ENCODE results near the gene GLTP. TPM values are rescaled to one million over a fixed set of nuclear protein-coding genes. Genes with fewer than 3 reads are reported as not detected.

Gene GLTP
- total and polyA plus RNA-seq, 3 experiments from 2014 or later: 39.3 to 67.4 (median 42.7) TPM

- H3K27ac Mint-ChIP-seq: no peak overlapping the region
- H3K4me3 Mint-ChIP-seq: no peak overlapping the region
- POLR2A ChIA-PET: no interaction called here
- Histone ChIP-seq H3K27me3 (ENCODE audit: insufficient read depth, low read length, poor library complexity, severe bottlenecking) (no peaks in the 10 kb centered on the region), H3K4me3 (ENCODE audit: low read length) (no peak overlapping the region), H3K9me3 (ENCODE audit: low read length) (no peaks in the 10 kb centered on the region), H3K36me3 (ENCODE audit: insufficient read depth, low read length) (no peaks in the 10 kb centered on the region), H3K27ac (ENCODE audit: low read depth, low read length) (no peak overlapping the region), H3K4me1 (ENCODE audit: insufficient read depth, low read length) (no peaks in the 10 kb centered on the region)
- no peaks in the 10 kb centered on the region for H3K36me3 Mint-ChIP-seq
- no peak for DNase-seq
- no peaks in the 10 kb centered on the region for H3K9me3 Mint-ChIP-seq
- H3K27me3 Mint-ChIP-seq: peaks cover 16 to 22% of the 10 kb centered on the region in 2 donors
- CTCF ChIA-PET: interaction anchor here (0.9 kb wide), 1 partner anchor 19 kb away, joined by 3 read pairs; no protein-coding TSS in a partner anchor
- no peaks in the 10 kb centered on the region for H3K4me1 Mint-ChIP-seq
Measured at GRCh38 chr12:109824731-109825130, 55.6 kb downstream of the GLTP start.

- Histone ChIP-seq H3K9me3 (ENCODE audit: low read length) (no peaks in the 10 kb centered on the region), H3K27me3 (ENCODE audit: insufficient read depth, low read length, poor library complexity, severe bottlenecking) (no peaks in the 10 kb centered on the region), H3K4me1 (ENCODE audit: insufficient read depth, low read length) (no peaks in the 10 kb centered on the region), H3K36me3 (ENCODE audit: insufficient read depth, low read length) (no peaks in the 10 kb centered on the region), H3K4me3 (ENCODE audit: low read length) (no peak overlapping the region), H3K27ac (ENCODE audit: low read depth, low read length) (no peak overlapping the region)
- Mint-ChIP-seq H3K27ac (no peak overlapping the region), H3K9me3 (no peaks in the 10 kb centered on the region), H3K36me3 (no peaks in the 10 kb centered on the region), H3K4me1 (no peaks in the 10 kb centered on the region), H3K4me3 (no peak overlapping the region), H3K27me3 (peaks cover 17 to 26% of the 10 kb centered on the region in 2 donors)
- DNase-seq: no peak
- ChIA-PET CTCF (no interaction called here), POLR2A (no interaction called here)
Measured at GRCh38 chr12:109822951-109823411, 57.4 kb downstream of the GLTP start.

GRCh38 chr12:109822416-109822815 lies 57.9 kb downstream of the GLTP start:
- no peaks in the 10 kb centered on the region for H3K9me3 Mint-ChIP-seq
- Histone ChIP-seq H3K4me3 (ENCODE audit: low read length) (no peak overlapping the region), H3K9me3 (ENCODE audit: low read length) (no peaks in the 10 kb centered on the region), H3K36me3 (ENCODE audit: insufficient read depth, low read length) (no peaks in the 10 kb centered on the region), H3K4me1 (ENCODE audit: insufficient read depth, low read length) (no peaks in the 10 kb centered on the region), H3K27ac (ENCODE audit: low read depth, low read length) (no peak overlapping the region), H3K27me3 (ENCODE audit: insufficient read depth, low read length, poor library complexity, severe bottlenecking) (no peaks in the 10 kb centered on the region)
- CTCF ChIA-PET: no interaction called here
- no peak overlapping the region for H3K27ac Mint-ChIP-seq
- DNase-seq: no peak
- H3K36me3 Mint-ChIP-seq: no peaks in the 10 kb centered on the region
- peaks cover 15 to 28% of the 10 kb centered on the region in 2 donors for H3K27me3 Mint-ChIP-seq
- no peaks in the 10 kb centered on the region for H3K4me1 Mint-ChIP-seq
- H3K4me3 Mint-ChIP-seq: no peak overlapping the region
- POLR2A ChIA-PET: no interaction called here

- Mint-ChIP-seq H3K4me3 (no peak overlapping the region), H3K4me1 (no peaks in the 10 kb centered on the region), H3K9me3 (no peaks in the 10 kb centered on the region), H3K27me3 (peaks cover 13 to 28% of the 10 kb centered on the region in 2 donors), H3K36me3 (no peaks in the 10 kb centered on the region), H3K27ac (peak overlapping the region in 1 of 8 donors; percentile 17)
- H3K36me3 ChIP-seq (ENCODE audit: insufficient read depth, low read length): no peaks in the 10 kb centered on the region
- no peaks in the 10 kb centered on the region for H3K27me3 ChIP-seq (ENCODE audit: insufficient read depth, low read length, poor library complexity, severe bottlenecking)
- H3K4me3 ChIP-seq (ENCODE audit: low read length): no peak overlapping the region
- no peak for DNase-seq
- no peaks in the 10 kb centered on the region for H3K9me3 ChIP-seq (ENCODE audit: low read length)
- no peaks in the 10 kb centered on the region for H3K4me1 ChIP-seq (ENCODE audit: insufficient read depth, low read length)
- ChIA-PET CTCF (no interaction called here), POLR2A (no interaction called here)
- H3K27ac ChIP-seq (ENCODE audit: low read depth, low read length): no peak overlapping the region
Measured at GRCh38 chr12:109821968-109822367, 58.4 kb downstream of the GLTP start.

GRCh38 chr12:109820816-109821381 lies 59.4 kb downstream of the GLTP start:
- no peaks in the 10 kb centered on the region for H3K27me3 ChIP-seq (ENCODE audit: insufficient read depth, low read length, poor library complexity, severe bottlenecking)
- no peaks in the 10 kb centered on the region for H3K36me3 ChIP-seq (ENCODE audit: insufficient read depth, low read length)
- H3K36me3 Mint-ChIP-seq: no peaks in the 10 kb centered on the region
- no peaks in the 10 kb centered on the region for H3K4me1 Mint-ChIP-seq
- H3K27ac ChIP-seq (ENCODE audit: low read depth, low read length): no peak overlapping the region
- CTCF ChIA-PET: no interaction called here
- H3K27me3 Mint-ChIP-seq: peaks cover 13 to 28% of the 10 kb centered on the region in 2 donors
- peak overlapping the region in 1 of 8 donors; percentile 87 for H3K27ac Mint-ChIP-seq
- no peaks in the 10 kb centered on the region for H3K9me3 Mint-ChIP-seq
- no peak overlapping the region for H3K4me3 ChIP-seq (ENCODE audit: low read length)
- no peak for DNase-seq
- H3K9me3 ChIP-seq (ENCODE audit: low read length): no peaks in the 10 kb centered on the region
- no peak overlapping the region for H3K4me3 Mint-ChIP-seq
- no peaks in the 10 kb centered on the region for H3K4me1 ChIP-seq (ENCODE audit: insufficient read depth, low read length)
- POLR2A ChIA-PET: no interaction called here

GRCh38 chr12:109818905-109819500 lies 61.3 kb downstream of the GLTP start:
- no peaks in the 10 kb centered on the region for H3K9me3 ChIP-seq (ENCODE audit: low read length)
- no peak overlapping the region for H3K4me3 ChIP-seq (ENCODE audit: low read length)
- POLR2A ChIA-PET: interaction anchor here (0.6 kb wide), 1 partner anchor 125 kb away, joined by 3 read pairs; no protein-coding TSS in a partner anchor
- Mint-ChIP-seq H3K36me3 (no peaks in the 10 kb centered on the region), H3K4me3 (no peak overlapping the region), H3K4me1 (no peaks in the 10 kb centered on the region), H3K27ac (peak overlapping the region in 1 of 8 donors; percentile 57), H3K27me3 (peaks cover 8 to 25% of the 10 kb centered on the region in 2 donors), H3K9me3 (no peaks in the 10 kb centered on the region)
- H3K27me3 ChIP-seq (ENCODE audit: insufficient read depth, low read length, poor library complexity, severe bottlenecking): no peaks in the 10 kb centered on the region
- no peak for DNase-seq
- CTCF ChIA-PET: no interaction called here
- H3K27ac ChIP-seq (ENCODE audit: low read depth, low read length): no peak overlapping the region
- H3K36me3 ChIP-seq (ENCODE audit: insufficient read depth, low read length): no peaks in the 10 kb centered on the region
- no peaks in the 10 kb centered on the region for H3K4me1 ChIP-seq (ENCODE audit: insufficient read depth, low read length)

GRCh38 chr12:109818253-109818652 lies 62.1 kb downstream of the GLTP start:
- H3K36me3 Mint-ChIP-seq: no peaks in the 10 kb centered on the region
- H3K27me3 Mint-ChIP-seq: peaks cover 8 to 25% of the 10 kb centered on the region in 2 donors
- no peaks in the 10 kb centered on the region for H3K9me3 ChIP-seq (ENCODE audit: low read length)
- H3K27ac Mint-ChIP-seq: no peak overlapping the region
- H3K4me3 Mint-ChIP-seq: no peak overlapping the region
- H3K4me1 Mint-ChIP-seq: no peaks in the 10 kb centered on the region
- H3K27ac ChIP-seq (ENCODE audit: low read depth, low read length): no peak overlapping the region
- no peak overlapping the region for H3K4me3 ChIP-seq (ENCODE audit: low read length)
- no peaks in the 10 kb centered on the region for H3K4me1 ChIP-seq (ENCODE audit: insufficient read depth, low read length)
- no peaks in the 10 kb centered on the region for H3K36me3 ChIP-seq (ENCODE audit: insufficient read depth, low read length)
- H3K9me3 Mint-ChIP-seq: no peaks in the 10 kb centered on the region
- CTCF ChIA-PET: interaction anchor here (1.0 kb wide), 1 partner anchor 27 kb away, joined by 3 read pairs; no protein-coding TSS in a partner anchor
- DNase-seq: no peak
- H3K27me3 ChIP-seq (ENCODE audit: insufficient read depth, low read length, poor library complexity, severe bottlenecking): no peaks in the 10 kb centered on the region
- POLR2A ChIA-PET: no interaction called here

- H3K36me3 ChIP-seq (ENCODE audit: insufficient read depth, low read length): no peaks in the 10 kb centered on the region
- H3K27me3 ChIP-seq (ENCODE audit: insufficient read depth, low read length, poor library complexity, severe bottlenecking): no peaks in the 10 kb centered on the region
- H3K4me3 ChIP-seq (ENCODE audit: low read length): no peak overlapping the region
- ChIA-PET POLR2A (no interaction called here), CTCF (interaction anchor here (1.0 kb wide), 1 partner anchor 28 kb away, joined by 3 read pairs; no protein-coding TSS in a partner anchor)
- H3K9me3 ChIP-seq (ENCODE audit: low read length): no peaks in the 10 kb centered on the region
- Mint-ChIP-seq H3K36me3 (no peaks in the 10 kb centered on the region), H3K4me3 (no peak overlapping the region), H3K27me3 (peaks cover 8 to 25% of the 10 kb centered on the region in 2 donors), H3K4me1 (no peaks in the 10 kb centered on the region), H3K9me3 (no peaks in the 10 kb centered on the region), H3K27ac (peak overlapping the region in 1 of 8 donors; percentile 87)
- no peak overlapping the region for H3K27ac ChIP-seq (ENCODE audit: low read depth, low read length)
- no peaks in the 10 kb centered on the region for H3K4me1 ChIP-seq (ENCODE audit: insufficient read depth, low read length)
- DNase-seq: no peak
Measured at GRCh38 chr12:109817627-109818231, 62.6 kb downstream of the GLTP start.

All from CD8-positive, alpha-beta memory T cell (primary cell).